ENCODE results near the gene TBC1D16.
A peak's percentile ranks its signal among the peaks of the same experiment; 100 is the strongest.

TBC1D16 gene

GRCh38 chr17:79988185-79988971 is 47.3 kb downstream of the TBC1D16 start:
- no peak for DNase-seq

DNA sequence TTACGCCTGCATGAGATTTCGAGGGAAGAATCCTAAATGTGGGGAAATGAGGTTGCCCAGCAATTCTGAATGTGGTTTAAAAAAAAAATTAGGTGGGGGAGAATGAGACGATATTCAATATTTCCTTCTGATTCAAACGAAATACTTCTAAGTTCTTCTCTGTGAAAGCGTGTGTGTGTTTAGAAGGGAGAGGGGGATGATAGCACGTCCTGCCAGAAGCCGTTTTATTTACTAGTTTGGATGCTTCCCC is 47.8 kb downstream of the TBC1D16 start:
- no peak for DNase-seq

GRCh38 chr17:79987187-79987934 is 48.3 kb downstream of the TBC1D16 start:
- no peak for DNase-seq

DNA sequence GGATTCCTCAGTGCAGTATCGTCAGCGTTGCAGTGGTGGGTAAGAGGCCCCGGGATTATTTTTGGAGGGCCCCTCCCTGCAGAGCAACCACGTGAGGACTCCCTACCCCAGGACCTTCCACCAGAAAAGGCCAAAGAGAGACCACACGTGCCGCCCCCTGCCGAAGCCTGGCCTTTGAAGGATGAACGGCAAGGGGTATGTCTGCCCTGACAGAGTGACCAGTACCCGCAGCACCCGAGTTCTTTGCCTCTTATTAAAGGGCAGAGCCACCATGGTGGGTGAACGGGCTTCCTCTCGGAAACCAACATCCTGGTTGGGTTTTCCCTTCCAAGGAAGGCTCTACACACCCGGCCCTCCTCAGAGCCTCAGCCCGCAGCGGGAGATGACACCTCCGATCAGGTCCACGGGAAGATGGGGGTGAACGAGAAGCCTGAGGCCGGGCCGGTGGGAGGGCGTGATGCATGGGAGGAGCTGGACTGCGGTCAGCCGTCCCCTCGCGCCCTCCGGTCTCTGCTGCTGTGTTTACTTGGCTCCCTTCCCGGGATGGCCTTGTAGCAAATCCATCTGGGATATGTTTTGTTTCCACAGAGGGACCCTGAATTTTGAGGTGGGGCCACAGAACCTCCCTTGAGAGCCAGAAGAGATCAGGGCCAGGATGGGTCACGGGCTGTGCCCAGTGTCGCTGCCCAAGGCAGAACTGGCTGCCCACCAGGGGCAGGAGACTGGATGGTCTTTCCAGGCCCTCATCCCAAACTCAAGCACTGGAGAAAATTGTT is 49.1 kb downstream of the TBC1D16 start:
- peak in 1 of 56 donors; percentile 34 for DNase-seq

- no peak for DNase-seq
These were observed 49.7 kb downstream of the TBC1D16 start for GRCh38 chr17:79985943-79986391.

GRCh38 chr17:79985361-79985942 is 50.2 kb downstream of the TBC1D16 start:
- DNase-seq: no peak

DNA sequence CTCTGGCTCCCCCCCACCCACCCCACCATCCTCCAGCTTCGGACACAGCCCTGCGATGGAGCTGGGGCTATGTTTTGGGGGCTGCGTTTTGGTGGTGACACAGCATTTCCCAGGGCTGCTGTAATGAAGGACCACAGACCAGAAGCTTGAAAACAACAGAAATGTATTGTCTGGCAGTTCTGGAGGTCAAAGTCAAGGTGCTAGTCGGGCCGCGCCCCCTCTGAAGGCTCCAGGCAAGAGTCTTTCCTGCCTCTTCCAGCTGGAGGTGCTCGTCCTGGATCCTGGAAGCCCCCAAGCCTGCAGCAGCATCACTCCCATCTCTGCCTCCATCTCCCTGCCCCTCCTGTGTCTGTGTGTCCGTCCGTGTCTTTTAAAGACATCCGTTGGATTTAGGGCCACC is 50.8 kb downstream of the TBC1D16 start:
- DNase-seq: no peak

DNA sequence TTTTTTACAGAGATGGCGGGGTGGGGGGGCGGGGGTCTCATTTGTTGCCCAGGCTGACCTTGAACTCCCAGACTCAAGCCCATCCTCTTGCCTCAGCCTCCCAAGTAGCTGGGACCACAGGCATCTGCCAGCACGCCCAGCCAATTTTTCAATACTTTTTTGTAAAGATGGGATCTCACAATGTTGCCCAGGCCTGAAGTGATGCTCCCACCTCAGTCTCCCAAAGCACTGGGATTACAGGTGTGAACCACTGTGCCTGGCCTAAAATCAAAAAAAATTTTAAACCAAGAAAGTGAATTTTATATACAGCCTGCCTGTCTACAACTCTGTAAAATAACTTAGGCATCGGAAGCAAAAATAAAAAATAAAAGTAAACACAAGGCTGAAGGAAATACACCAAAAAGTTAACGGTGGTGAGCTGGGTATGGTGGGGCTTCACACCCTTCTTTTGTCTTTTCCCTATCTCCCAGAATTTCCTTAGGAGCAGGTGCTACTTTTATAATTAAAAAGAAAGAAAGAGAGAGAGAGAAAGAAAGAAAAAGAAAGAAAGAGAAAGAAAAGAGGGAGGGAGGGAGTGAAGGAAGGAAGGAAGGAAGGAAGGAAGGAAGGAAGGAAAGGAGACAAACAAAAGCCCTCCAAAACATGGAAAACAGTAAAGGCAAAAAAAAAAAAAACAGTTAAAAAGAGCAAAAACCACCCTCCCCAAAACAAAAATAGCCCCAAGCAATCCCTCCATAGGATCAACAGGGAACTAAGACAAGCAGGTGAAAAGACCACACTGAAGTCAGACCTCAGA is 51.4 kb downstream of the TBC1D16 start:
- DNase-seq: no peak

DNA sequence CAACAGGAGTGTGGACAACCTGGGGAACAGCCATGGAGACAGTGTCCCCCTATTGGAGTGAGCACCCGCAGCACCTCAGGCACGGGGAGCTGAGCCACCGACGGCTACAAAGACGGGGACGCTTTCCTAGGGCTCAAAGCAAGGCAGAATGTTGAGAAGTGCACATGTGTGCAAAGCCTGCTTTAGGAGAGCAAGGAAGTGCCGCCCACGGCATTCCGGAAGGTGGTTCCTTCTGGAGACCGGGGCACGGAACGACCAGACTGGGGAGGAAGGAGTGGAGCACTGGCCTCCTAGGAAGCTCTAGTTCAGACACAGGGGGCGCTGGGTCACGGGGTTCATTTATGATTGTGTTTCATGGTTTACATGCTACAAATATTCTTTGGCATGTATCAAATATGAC is 52.2 kb downstream of the TBC1D16 start:
- no peak for DNase-seq

GRCh38 chr17:79982986-79983385 is 52.7 kb downstream of the TBC1D16 start:
- no peak for DNase-seq

DNA sequence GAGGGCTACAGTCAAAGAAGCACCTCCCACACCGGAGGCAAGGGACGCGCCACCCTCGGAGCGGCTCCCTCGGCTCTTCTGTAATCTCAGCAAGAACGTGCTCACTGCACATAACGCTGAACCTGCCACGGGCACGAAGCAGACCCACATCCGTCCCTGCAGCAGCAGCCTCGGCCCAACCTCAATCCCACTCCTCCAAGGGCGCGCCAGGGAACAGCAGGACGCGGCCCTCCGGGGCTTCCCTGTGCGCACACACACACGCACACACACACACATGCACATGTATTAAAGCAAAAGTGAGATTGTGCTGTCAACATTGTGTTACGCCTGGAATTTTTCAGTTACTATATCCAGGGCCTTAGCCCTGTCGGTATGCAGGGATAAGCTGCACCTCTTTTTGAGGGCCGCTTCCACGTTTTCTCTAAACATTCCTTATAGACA is 54.0 kb downstream of the TBC1D16 start:
- no peak for DNase-seq

DNA sequence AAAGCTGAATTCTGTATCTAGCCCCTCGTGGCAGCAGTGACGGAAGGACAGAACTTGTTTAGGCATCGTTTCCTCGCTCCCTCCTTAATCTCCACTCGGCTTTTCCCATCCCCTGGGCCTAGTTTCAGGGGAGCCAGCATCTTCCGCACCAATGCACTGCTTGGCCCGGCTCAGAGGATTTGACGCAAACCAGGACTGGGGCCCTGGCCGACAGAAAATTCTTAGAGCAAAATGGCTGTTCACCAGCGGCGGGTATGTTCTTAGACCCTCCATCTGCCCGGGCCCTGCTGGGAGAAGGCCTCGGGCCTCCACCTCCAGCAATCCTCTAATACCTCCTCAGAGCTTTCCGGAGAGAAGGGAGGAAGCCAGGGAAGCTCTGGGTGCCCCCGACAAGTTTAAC is 54.6 kb downstream of the TBC1D16 start:
- DNase-seq: peak in 17 of 56 donors; percentile 18 to 74 (median 33)

DNA sequence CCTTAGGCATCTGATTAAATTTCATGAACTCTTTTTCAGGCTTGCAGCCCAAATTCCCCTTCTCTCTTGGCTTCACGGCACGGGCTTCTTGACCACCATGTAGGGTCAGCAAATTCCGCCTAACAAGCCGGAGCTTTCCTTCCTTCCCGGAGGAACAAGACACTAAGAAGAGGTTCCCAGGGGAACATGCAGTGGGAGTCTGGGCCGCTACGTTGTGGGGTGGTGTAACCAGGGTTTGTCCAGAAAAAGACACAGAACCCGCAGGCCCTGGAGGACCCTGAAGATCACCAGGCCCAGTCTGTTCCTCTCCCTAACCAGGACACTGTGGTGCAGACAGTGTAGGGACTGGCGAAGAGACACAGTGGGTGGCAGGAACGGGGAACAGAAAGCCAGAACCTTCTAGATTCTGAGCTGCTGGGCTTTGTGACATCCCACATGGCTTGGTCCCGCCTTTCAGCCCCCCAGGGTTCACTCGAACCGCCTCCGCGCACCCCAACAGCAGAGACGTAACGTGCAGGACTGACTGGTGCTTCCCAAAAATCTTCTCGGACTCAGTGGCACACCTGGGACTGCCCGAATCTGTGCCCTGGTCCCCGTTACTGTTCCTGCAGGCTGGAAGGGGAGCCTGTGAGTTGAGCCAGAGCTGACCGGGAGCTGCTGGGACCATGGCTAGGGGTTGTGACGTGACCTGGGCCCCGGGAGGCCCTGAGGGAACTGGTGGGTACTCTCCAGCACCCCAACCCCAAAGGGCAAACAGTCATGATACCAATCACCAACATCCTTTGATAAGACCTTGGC is 55.2 kb downstream of the TBC1D16 start:
- no peak for DNase-seq

- no peak for DNase-seq
These were observed 55.9 kb downstream of the TBC1D16 start for GRCh38 chr17:79979816-79980215.

GRCh38 chr17:79979221-79979741 is 56.4 kb downstream of the TBC1D16 start:
- no peak for DNase-seq

DNA sequence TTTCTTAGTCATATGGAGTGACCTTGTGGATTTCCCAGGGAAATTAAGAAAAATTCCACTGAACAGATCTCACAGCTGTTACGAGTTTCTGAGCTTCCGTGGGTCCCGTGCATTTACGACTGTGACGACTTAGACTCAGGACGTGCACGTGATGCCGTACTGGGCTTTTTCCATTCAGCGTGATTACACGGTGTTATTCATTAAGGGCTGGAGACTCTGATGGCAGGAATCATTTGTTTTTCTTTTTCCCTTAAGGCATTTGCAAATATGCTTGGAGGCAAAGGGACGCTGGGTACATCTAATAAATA is 57.2 kb downstream of the TBC1D16 start:
- no peak for DNase-seq

- DNase-seq: peak in 20 of 56 donors; percentile 14 to 69 (median 34)
These were observed 57.7 kb downstream of the TBC1D16 start for GRCh38 chr17:79977708-79978547.

DNA sequence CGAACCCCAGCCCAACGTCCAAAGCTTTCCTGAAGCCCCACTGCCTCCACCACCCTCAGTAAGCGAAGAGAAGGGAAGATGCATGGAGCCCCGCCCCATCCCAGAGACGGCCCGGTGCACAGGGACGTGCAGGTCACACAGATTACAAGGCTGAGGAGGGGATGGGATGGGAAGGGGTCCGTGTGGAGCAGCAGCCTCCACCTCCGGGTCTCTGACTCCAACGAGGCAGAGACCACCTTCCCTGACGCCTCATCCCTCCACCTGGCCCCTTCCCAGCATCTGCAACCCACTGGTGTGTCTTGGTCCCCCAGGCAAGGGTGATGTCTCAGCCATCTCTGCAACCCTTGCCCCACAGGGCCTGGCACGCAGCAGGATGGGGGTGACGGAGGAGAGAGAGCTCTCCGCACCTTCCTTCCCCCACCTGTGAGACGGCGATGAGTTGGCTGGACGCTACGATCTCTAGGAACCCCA is 58.5 kb downstream of the TBC1D16 start:
- DNase-seq: no peak

DNA sequence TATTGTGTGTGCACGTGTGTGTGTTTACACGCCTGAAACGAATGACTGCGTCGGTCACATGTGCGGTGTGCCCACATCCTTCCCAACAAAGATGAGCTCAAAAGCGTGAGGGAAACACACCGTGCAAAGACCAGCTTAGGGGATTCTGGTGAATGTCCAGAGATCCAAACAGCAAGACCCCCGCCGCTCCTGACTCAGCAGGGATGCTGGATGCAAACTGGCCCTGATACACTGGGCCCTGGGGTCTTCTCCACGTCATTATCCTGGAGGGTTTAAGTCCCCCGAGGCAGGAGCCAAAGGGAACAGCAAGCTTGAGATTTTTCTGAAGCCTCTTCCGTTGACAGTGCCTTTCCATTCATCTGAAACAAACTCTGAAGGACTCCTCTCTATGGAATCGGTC is 59.2 kb downstream of the TBC1D16 start:
- no peak for DNase-seq
